UCSD-AML1 (cell line): Measurements from ENCODE around the gene NOP16.

ENCODE experiments used
- DNase-seq: peaks from one replicate; lab custom pipeline; 2025; ENCODE audit not compliant: unreplicated experiment; lab: John Stamatoyannopoulos, UW

The NOP16 gene

GRCh38 chr5:176387384-176387925, 943 bp downstream of the NOP16 start:
- DNase-seq, result no peak

GRCh38 chr5:176386491-176386890, 1.9 kb downstream of the NOP16 start:
- no peak for DNase-seq

GRCh38 chr5:176384991-176385390, 3.4 kb downstream of the NOP16 start:
- DNase-seq, result no peak

- no peak for DNase-seq
Measured at GRCh38 chr5:176384366-176384930, 4.0 kb downstream of the NOP16 start.

GRCh38 chr5:176383961-176384360, 4.4 kb downstream of the NOP16 start:
- no peak for DNase-seq

- no peak for DNase-seq
Measured at GRCh38 chr5:176383248-176383905, 5.0 kb downstream of the NOP16 start.

GRCh38 chr5:176382721-176383120, 5.7 kb downstream of the NOP16 start:
- DNase-seq, result no peak

GRCh38 chr5:176381979-176382378, 6.4 kb downstream of the NOP16 start:
- DNase-seq, result no peak

GRCh38 chr5:176381423-176381822, 7.0 kb downstream of the NOP16 start:
- DNase-seq, result no peak

- DNase-seq, result no peak
Measured at GRCh38 chr5:176379881-176380280, 8.5 kb downstream of the NOP16 start.

GRCh38 chr5:176373100-176373818, 15.1 kb downstream of the NOP16 start:
- no peak for DNase-seq

- no peak for DNase-seq
Measured at GRCh38 chr5:176371621-176372539, 16.5 kb downstream of the NOP16 start.

GRCh38 chr5:176369934-176370711, 18.3 kb downstream of the NOP16 start:
- DNase-seq, result no peak

- DNase-seq, result no peak
Measured at GRCh38 chr5:176368726-176369125, 19.7 kb downstream of the NOP16 start.

GRCh38 chr5:176366232-176366894, 22.0 kb downstream of the NOP16 start:
- DNase-seq, result no peak

- DNase-seq, result no peak
Measured at GRCh38 chr5:176365351-176366231, 22.8 kb downstream of the NOP16 start, which contains the start of gene ARL10. ARL10 (plus strand) TSS chr5:176365487; CDS start chr5:176365564, 77 bp downstream.

GRCh38 chr5:176364765-176365350, 23.5 kb downstream of the NOP16 start:
- DNase-seq, result no peak

- no peak for DNase-seq
Measured at GRCh38 chr5:176362233-176362490, 26.2 kb downstream of the NOP16 start.
